ENCODE measurements around the gene WDR90. TPM values are rescaled to one million over a fixed set of nuclear protein-coding genes. Genes with fewer than 3 reads are reported as not detected.
A peak's percentile ranks its signal among the peaks of the same experiment; 100 is the strongest.

Gene WDR90
- total RNA-seq, 1 experiment from 2014 or later, result 118 TPM

- intact Hi-C loops (cut with micrococcal nuclease; ENCODE audit: unreplicated experiment), result loop anchor here (5.0 kb wide), 1 partner anchor 262 kb away; the partner anchor contains the start of gene LMF1
- Histone ChIP-seq H3K27ac (no peak overlapping the region), H3K9me3 (ENCODE audit: insufficient read depth, low read depth) (no peaks in the 10 kb centered on the region), H3K36me3 (ENCODE audit: low read depth) (no peaks in the 10 kb centered on the region), H4K20me1 (ENCODE audit: insufficient read depth) (no peaks in the 10 kb centered on the region), H3K4me2 (no peak overlapping the region), H3K4me1 (replicated peaks; ENCODE audit: insufficient read depth) (peaks cover 25% of the 10 kb centered on the region), H3F3A (ENCODE audit: insufficient read depth, low read depth) (peaks cover 30% of the 10 kb centered on the region), H3K27me3 (ENCODE audit: insufficient read depth, low read depth) (peaks cover 46% of the 10 kb centered on the region), H3K9me2 (ENCODE audit: insufficient read depth) (no peaks in the 10 kb centered on the region), H3K4me3 (no peak overlapping the region), H3K79me2 (ENCODE audit: low read depth) (no peaks in the 10 kb centered on the region), H2AFZ (no peak overlapping the region)
- POLR2A ChIA-PET (ENCODE audit: unreplicated experiment), result no interaction called here
- CTCF ChIA-PET, result no interaction called here
- TF ChIP-seq CTCF (conservative IDR thresholded peaks at IDR 0.05) (no peak), EZH2 (IDR thresholded peaks at IDR 0.05; ENCODE audit: low read depth) (no peak)
- DNase-seq, result no peak
- BruUV-seq (replicated peaks), result no TSS peak
Observed at GRCh38 chr16:710500-711075, 61.4 kb downstream of the WDR90 start.

GRCh38 chr16:711084-711483 is 61.9 kb downstream of the WDR90 start:
- no peaks in the 10 kb centered on the region for H3K9me2 ChIP-seq (ENCODE audit: insufficient read depth)
- H3K27me3 ChIP-seq (ENCODE audit: insufficient read depth, low read depth), result peaks cover 46% of the 10 kb centered on the region
- POLR2A ChIA-PET (ENCODE audit: unreplicated experiment), result no interaction called here
- H3K4me3 ChIP-seq, result no peak overlapping the region
- TF ChIP-seq EZH2 (IDR thresholded peaks at IDR 0.05; ENCODE audit: low read depth) (no peak), CTCF (conservative IDR thresholded peaks at IDR 0.05) (no peak)
- no peak overlapping the region for H3K27ac ChIP-seq
- no peaks in the 10 kb centered on the region for H3K36me3 ChIP-seq (ENCODE audit: low read depth)
- intact Hi-C loops (cut with micrococcal nuclease; ENCODE audit: unreplicated experiment), result loop anchor here (5.0 kb wide), 1 partner anchor 261 kb away; the partner anchor contains the start of gene LMF1
- H3K79me2 ChIP-seq (ENCODE audit: low read depth), result no peaks in the 10 kb centered on the region
- no peak overlapping the region for H2AFZ ChIP-seq
- CTCF ChIA-PET, result no interaction called here
- peaks cover 29% of the 10 kb centered on the region for H3K4me1 ChIP-seq (replicated peaks; ENCODE audit: insufficient read depth)
- no peaks in the 10 kb centered on the region for H3K9me3 ChIP-seq (ENCODE audit: insufficient read depth, low read depth)
- H4K20me1 ChIP-seq (ENCODE audit: insufficient read depth), result no peaks in the 10 kb centered on the region
- BruUV-seq (replicated peaks), result no TSS peak
- H3K4me2 ChIP-seq, result no peak overlapping the region
- H3F3A ChIP-seq (ENCODE audit: insufficient read depth, low read depth), result peaks cover 32% of the 10 kb centered on the region
- no peak for DNase-seq

- Histone ChIP-seq H3K9me2 (ENCODE audit: insufficient read depth) (no peaks in the 10 kb centered on the region), H2AFZ (no peak overlapping the region), H3K27ac (peak overlapping the region; percentile 71; the same call in 1 of the 2 replicates), H4K20me1 (ENCODE audit: insufficient read depth) (peaks cover 6% of the 10 kb centered on the region; the same call in 1 of the 2 replicates), H3K4me2 (peak overlapping the region; percentile 38; the same call in 1 of the 2 replicates), H3F3A (ENCODE audit: insufficient read depth, low read depth) (peaks cover 35% of the 10 kb centered on the region), H3K4me3 (no peak overlapping the region), H3K36me3 (ENCODE audit: low read depth) (no peaks in the 10 kb centered on the region), H3K9me3 (ENCODE audit: insufficient read depth, low read depth) (no peaks in the 10 kb centered on the region), H3K27me3 (ENCODE audit: insufficient read depth, low read depth) (peaks cover 40% of the 10 kb centered on the region), H3K4me1 (replicated peaks; ENCODE audit: insufficient read depth) (peaks cover 35% of the 10 kb centered on the region), H3K79me2 (ENCODE audit: low read depth) (peaks cover 4% of the 10 kb centered on the region; the same call in 1 of the 2 replicates)
- TF ChIP-seq CTCF (conservative IDR thresholded peaks at IDR 0.05), result peak; percentile 90
- TF ChIP-seq EZH2 (IDR thresholded peaks at IDR 0.05; ENCODE audit: low read depth), result no peak
- BruUV-seq (replicated peaks), result no TSS peak
- ChIA-PET CTCF (interaction anchor here (0.5 to 1.5 kb wide), 10 partner anchors 10 to 391 kb away, joined by 3 to 17 read pairs (median 4); partner anchors contain the start of genes CHTF18, MSLN and RPUSD1), POLR2A (ENCODE audit: unreplicated experiment) (interaction anchor here (0.6 to 1.0 kb wide), 4 partner anchors 17 to 84 kb away, joined by 3 to 6 read pairs (median 5); partner anchors contain the start of genes CHTF18, RPUSD1 and WDR24)
- intact Hi-C loops (cut with micrococcal nuclease; ENCODE audit: unreplicated experiment), result loop anchor here (1.0 to 5.0 kb wide), 4 partner anchors 74 to 391 kb away; partner anchors contain the start of gene LMF1
- DNase-seq, result peak in 1 of 2 experiments; percentile 87
Observed at GRCh38 chr16:711548-712320, 62.6 kb downstream of the WDR90 start.
